ENCODE data around the gene CDIPT. TPM values are rescaled to one million over a fixed set of nuclear protein-coding genes. Genes with fewer than 3 reads are reported as not detected.
A peak's percentile ranks its signal among the peaks of the same experiment; 100 is the strongest.

The CDIPT gene
- total RNA-seq, 4 donors from 2014 or later, result 83.4 to 122 (median 108) TPM

GRCh38 chr16:29854520-29855100 lies 8.4 kb downstream of the CDIPT start:
- DNase-seq (ENCODE audit: low spot score in 2 of 2), result no peak
- WGBS, 2 donors, result 84 to 85% methylated on average over 5 of the region's 5 CpGs
- TF ChIP-seq CTCF (IDR thresholded peaks at IDR 0.05) (no peak), POLR2A (IDR thresholded peaks at IDR 0.05) (no peak)
- no peak overlapping the region for H3K4me3 ChIP-seq (ENCODE audit: low read depth, poor library complexity, severe bottlenecking)
- intact Hi-C loops (cut with DNase I; ENCODE audit: low total_unique reads), result no loop called here

GRCh38 chr16:29852654-29853053 lies 10.4 kb downstream of the CDIPT start:
- 35 to 52% methylated on average over 7 of the region's 7 CpGs for WGBS, 2 donors
- no peak for TF ChIP-seq POLR2A (IDR thresholded peaks at IDR 0.05)
- TF ChIP-seq CTCF (IDR thresholded peaks at IDR 0.05), result no peak
- H3K4me3 ChIP-seq (ENCODE audit: low read depth, poor library complexity, severe bottlenecking), result no peak overlapping the region
- DNase-seq (ENCODE audit: low spot score in 2 of 2), result peak in 1 of 2 donors; percentile 40
- intact Hi-C loops (cut with DNase I; ENCODE audit: low total_unique reads), result no loop called here

GRCh38 chr16:29850998-29851397 lies 12.0 kb downstream of the CDIPT start:
- TF ChIP-seq CTCF (IDR thresholded peaks at IDR 0.05) (no peak), POLR2A (IDR thresholded peaks at IDR 0.05) (no peak)
- no peak for DNase-seq (ENCODE audit: low spot score in 2 of 2)
- 75 to 91% methylated on average over 3 of the region's 3 CpGs for WGBS, 2 donors
- intact Hi-C loops (cut with DNase I; ENCODE audit: low total_unique reads), result no loop called here
- no peak overlapping the region for H3K4me3 ChIP-seq (ENCODE audit: low read depth, poor library complexity, severe bottlenecking)

GRCh38 chr16:29849505-29849904 lies 13.5 kb downstream of the CDIPT start:
- no peak overlapping the region for H3K4me3 ChIP-seq (ENCODE audit: low read depth, poor library complexity, severe bottlenecking)
- 51 to 69% methylated on average over 5 of the region's 5 CpGs for WGBS, 2 donors
- TF ChIP-seq POLR2A (IDR thresholded peaks at IDR 0.05) (no peak), CTCF (IDR thresholded peaks at IDR 0.05) (no peak)
- no peak for DNase-seq (ENCODE audit: low spot score in 2 of 2)
- intact Hi-C loops (cut with DNase I; ENCODE audit: low total_unique reads), result loop anchor here (10.0 kb wide), 1 partner anchor 145 kb away; no protein-coding TSS in a partner anchor

GRCh38 chr16:29848420-29849297 lies 14.4 kb downstream of the CDIPT start:
- 37 to 65% methylated on average over 9 to 15 of the region's 15 CpGs for WGBS, 2 donors
- H3K4me3 ChIP-seq (ENCODE audit: low read depth, poor library complexity, severe bottlenecking), result no peak overlapping the region
- no peak for TF ChIP-seq POLR2A (IDR thresholded peaks at IDR 0.05)
- peak in 1 of 3 donors; percentile 77 for TF ChIP-seq CTCF (IDR thresholded peaks at IDR 0.05)
- peak; percentile 36 to 95 for DNase-seq (ENCODE audit: low spot score in 2 of 2)
- intact Hi-C loops (cut with DNase I; ENCODE audit: low total_unique reads), result loop anchor here (10.0 kb wide), 1 partner anchor 144 kb away; no protein-coding TSS in a partner anchor
